Measurements from ENCODE around the gene FDX2. TPM values are rescaled to one million over a fixed set of nuclear protein-coding genes. Genes with fewer than 3 reads are reported as not detected.
A peak's percentile ranks its signal among the peaks of the same experiment; 100 is the strongest.

The FDX2 gene
- total RNA-seq, 1 experiment from 2014 or later, result 79.5 TPM

GRCh38 chr19:10293637-10294367 lies 22.0 kb downstream of the FDX2 start:
- no TSS peak for BruUV-seq (replicated peaks)
- intact Hi-C loops (cut with micrococcal nuclease), result no loop called here

GRCh38 chr19:10292789-10293636 lies 22.8 kb downstream of the FDX2 start:
- Histone ChIP-seq H3K4me1 (ENCODE audit: insufficient read depth, low read length) (peaks cover 29% of the 10 kb centered on the region), H3K4me3 (ENCODE audit: low read length) (no peak overlapping the region), H3K4me2 (ENCODE audit: low read length) (peak overlapping the region; percentile 95), H3K9me2 (replicated peaks; ENCODE audit: low read length) (no peaks in the 10 kb centered on the region), H3K9ac (ENCODE audit: low read length) (no peak overlapping the region), H3K36me3 (ENCODE audit: low read depth, low read length) (no peaks in the 10 kb centered on the region), H3K27ac (ENCODE audit: low read length) (no peak overlapping the region), H3K9me3 (ENCODE audit: low read length) (no peaks in the 10 kb centered on the region), H3K27me3 (ENCODE audit: low read length) (peaks cover 19% of the 10 kb centered on the region; the same call in 1 of the 2 replicates), H2AFZ (ENCODE audit: low read length) (no peak overlapping the region), H3F3A (ENCODE audit: low read length, unreplicated experiment) (no peaks in the 10 kb centered on the region), H4K20me1 (ENCODE audit: low read length) (no peaks in the 10 kb centered on the region), H3K79me2 (ENCODE audit: low read length) (no peaks in the 10 kb centered on the region)
- ChIA-PET POLR2A (ENCODE audit: unreplicated experiment) (no interaction called here), CTCF (no interaction called here)
- intact Hi-C loops (cut with micrococcal nuclease), result no loop called here
- ATAC-seq, result no peak
- TF ChIP-seq CTCF (conservative IDR thresholded peaks at IDR 0.05; ENCODE audit: low read depth, low read length) (no peak), EZH2phosphoT487 (IDR thresholded peaks at IDR 0.05; ENCODE audit: borderline replicate concordance, low read length) (no peak), EZH2 (IDR thresholded peaks at IDR 0.05; ENCODE audit: low read length, unreplicated experiment) (no peak)
- DNase-seq, result peak; percentile 32
- BruUV-seq (replicated peaks), result no TSS peak

More at GRCh38 chr19:10293637-10294367, 22.0 kb downstream of the FDX2 start:
- no peaks in the 10 kb centered on the region for H3K36me3 ChIP-seq (ENCODE audit: low read depth, low read length)
- POLR2A ChIA-PET (ENCODE audit: unreplicated experiment), result no interaction called here
- no peaks in the 10 kb centered on the region for H3K9me3 ChIP-seq (ENCODE audit: low read length)
- H3K9me2 ChIP-seq (replicated peaks; ENCODE audit: low read length), result no peaks in the 10 kb centered on the region
- no peaks in the 10 kb centered on the region for H3F3A ChIP-seq (ENCODE audit: low read length, unreplicated experiment)
- CTCF ChIA-PET, result no interaction called here
- peaks cover 28% of the 10 kb centered on the region for H3K4me1 ChIP-seq (ENCODE audit: insufficient read depth, low read length)
- H3K27ac ChIP-seq (ENCODE audit: low read length), result no peak overlapping the region
- peaks cover 19% of the 10 kb centered on the region; the same call in 1 of the 2 replicates for H3K27me3 ChIP-seq (ENCODE audit: low read length)
- DNase-seq (no peak), ATAC-seq (no peak)
- H3K79me2 ChIP-seq (ENCODE audit: low read length), result no peaks in the 10 kb centered on the region
- H2AFZ ChIP-seq (ENCODE audit: low read length), result no peak overlapping the region
- no peak overlapping the region for H3K4me3 ChIP-seq (ENCODE audit: low read length)
- H3K9ac ChIP-seq (ENCODE audit: low read length), result no peak overlapping the region
- H3K4me2 ChIP-seq (ENCODE audit: low read length), result no peak overlapping the region
- TF ChIP-seq EZH2phosphoT487 (IDR thresholded peaks at IDR 0.05; ENCODE audit: borderline replicate concordance, low read length), result no peak
- TF ChIP-seq EZH2 (IDR thresholded peaks at IDR 0.05; ENCODE audit: low read length, unreplicated experiment), result no peak
- no peak for TF ChIP-seq CTCF (conservative IDR thresholded peaks at IDR 0.05; ENCODE audit: low read depth, low read length)
- H4K20me1 ChIP-seq (ENCODE audit: low read length), result no peaks in the 10 kb centered on the region
